Testis (tissue), 2 donors: ENCODE measurements around the gene EEIG1.

Source experiments
- POLR2A ChIP-seq: fragments of 450-650 bp; IDR thresholded peaks from one replicate; pipeline ENCODE4 v1.6.1; 2017; ENCODE audit warnings: antibody characterized with exemption, mild to moderate bottlenecking, moderate library complexity
- TF ChIP-seq, protein P1 (sequence below), 3 experiments: fragments of 450-650 bp in 2 of 3; fragments of 200-600 bp in 1 of 3; sonication (generic) in 1 of 3; IDR thresholded peaks; one replicate each; pipeline ENCODE4 v1.5.1; 2016 to 2019; ENCODE audit warnings: antibody characterized with exemption in 3 of 3, mild to moderate bottlenecking in 2 of 3, moderate library complexity in 1 of 3

DNA sequence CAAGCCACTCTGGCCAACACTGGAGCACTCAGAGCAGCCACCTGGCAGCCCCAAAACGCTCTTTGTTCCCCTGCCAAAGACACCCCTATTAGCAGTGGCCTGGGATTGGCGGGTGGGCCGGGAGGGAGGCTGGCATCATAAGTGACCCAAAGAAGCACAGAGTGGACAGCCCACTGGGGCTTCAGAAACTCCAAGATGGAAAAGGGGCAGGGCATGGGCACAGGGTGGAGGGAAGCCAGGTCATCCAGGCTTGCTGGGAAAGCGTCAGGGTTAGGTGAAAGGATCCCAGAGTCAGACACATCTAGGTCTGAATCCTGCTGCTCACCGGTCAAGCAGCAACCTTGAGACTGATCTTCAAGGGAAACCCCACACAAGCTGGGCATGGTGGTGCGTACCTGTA, 14.8 kb downstream of the EEIG1 start:
- TF ChIP-seq, protein P1, sequence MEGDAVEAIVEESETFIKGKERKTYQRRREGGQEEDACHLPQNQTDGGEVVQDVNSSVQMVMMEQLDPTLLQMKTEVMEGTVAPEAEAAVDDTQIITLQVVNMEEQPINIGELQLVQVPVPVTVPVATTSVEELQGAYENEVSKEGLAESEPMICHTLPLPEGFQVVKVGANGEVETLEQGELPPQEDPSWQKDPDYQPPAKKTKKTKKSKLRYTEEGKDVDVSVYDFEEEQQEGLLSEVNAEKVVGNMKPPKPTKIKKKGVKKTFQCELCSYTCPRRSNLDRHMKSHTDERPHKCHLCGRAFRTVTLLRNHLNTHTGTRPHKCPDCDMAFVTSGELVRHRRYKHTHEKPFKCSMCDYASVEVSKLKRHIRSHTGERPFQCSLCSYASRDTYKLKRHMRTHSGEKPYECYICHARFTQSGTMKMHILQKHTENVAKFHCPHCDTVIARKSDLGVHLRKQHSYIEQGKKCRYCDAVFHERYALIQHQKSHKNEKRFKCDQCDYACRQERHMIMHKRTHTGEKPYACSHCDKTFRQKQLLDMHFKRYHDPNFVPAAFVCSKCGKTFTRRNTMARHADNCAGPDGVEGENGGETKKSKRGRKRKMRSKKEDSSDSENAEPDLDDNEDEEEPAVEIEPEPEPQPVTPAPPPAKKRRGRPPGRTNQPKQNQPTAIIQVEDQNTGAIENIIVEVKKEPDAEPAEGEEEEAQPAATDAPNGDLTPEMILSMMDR (IDR thresholded peaks at IDR 0.05), result no peak
- TF ChIP-seq POLR2A, result no peak
